AG04450 (cell line): ENCODE data around the gene PIK3R5. TPM values are rescaled to one million over a fixed set of nuclear protein-coding genes. Genes with fewer than 3 reads are reported as not detected.

Experiments used
- CTCF ChIA-PET: fragments of 300-600, 350-600 bp; formaldehyde crosslinking; extraction: SDS; loops from one replicate; lab custom pipeline; 2022; ENCODE audit warnings: antibody characterized with exemption, inconsistent platforms; lab: Charles Lee
- POLR2A ChIA-PET: fragments of 350-600 bp; formaldehyde crosslinking; extraction: SDS; loops from one replicate; lab custom pipeline; 2021; ENCODE audit warnings: antibody characterized with exemption, inconsistent platforms; lab: Yijun Ruan, JAX
- DNase-seq: peaks from one replicate; pipeline ENCODE4 v3.0.0-alpha.2; 2011; ENCODE audit warnings: low read depth, low spot score
- H3K27ac ChIP-seq: one replicate; pipeline ENCODE4 v1.5.1; 2012; ENCODE audit warnings: low read depth, low read length, control low read depth
- H3K27me3 ChIP-seq: one replicate; pipeline ENCODE4 v1.6.0; 2012; ENCODE audit warnings: low read length; ENCODE audit not compliant: control insufficient read depth, insufficient read depth
- H3K4me3 ChIP-seq: 2 replicates; pipeline ENCODE4 v1.5.1; 2011; ENCODE audit warnings: mild to moderate bottlenecking, low read depth, low read length, control low read depth
- H3K9me3 ChIP-seq: 2 replicates; pipeline ENCODE4 v1.5.1; 2012; ENCODE audit warnings: low read length; ENCODE audit not compliant: control insufficient read depth, insufficient read depth
- polyA plus RNA-seq: library from polyadenylated mRNA; depleted of rRNA; stranded (reverse); fragments of >200 nt; gene quantifications from 2 replicates; pipeline ENCODE4 v1.2.3, GENCODE V29; 2011
- TF ChIP-seq, protein P1 (sequence below): IDR thresholded peaks from 2 replicates; pipeline ENCODE4 v1.5.1; 2011; ENCODE audit warnings: low read depth, low read length, control low read depth, inconsistent platforms

The PIK3R5 gene
- polyA plus RNA-seq, 1 experiment, result not detected

DNA sequence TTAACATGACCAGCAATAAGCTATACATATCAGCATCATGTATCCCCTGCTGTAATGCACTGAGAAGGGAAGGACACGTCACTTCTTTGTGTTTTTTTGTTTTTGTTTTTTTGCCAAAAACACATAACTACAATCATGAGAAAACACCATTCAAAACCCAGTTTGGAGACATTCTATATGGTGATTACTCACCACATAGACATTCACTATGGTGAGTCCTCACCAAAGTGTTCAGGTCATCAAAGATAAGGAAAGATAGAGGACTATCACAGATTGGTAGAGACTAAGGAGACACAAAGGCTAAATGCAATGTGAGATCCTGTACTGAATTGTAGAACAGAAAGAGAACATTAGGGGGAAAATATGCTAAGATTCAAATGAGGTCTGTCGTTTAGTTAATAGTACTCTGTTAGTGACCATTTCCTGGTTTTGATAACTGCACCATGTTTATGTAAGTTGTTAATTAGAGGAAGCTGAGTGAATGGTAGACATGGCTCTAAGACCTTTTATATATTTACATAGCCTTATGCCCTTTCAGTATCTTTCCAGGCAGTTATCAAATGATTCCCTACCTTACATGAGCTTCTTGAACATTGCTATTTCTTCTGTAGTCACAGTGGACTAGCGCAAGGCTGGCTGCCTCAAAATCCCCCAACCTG is 46.6 kb downstream of the PIK3R5 start:
- CTCF ChIA-PET, result interaction anchor here (1.0 kb wide), 1 partner anchor 25 kb away, joined by 3 read pairs; no protein-coding TSS in a partner anchor
- DNase-seq, result no peak
- peaks cover 9% of the 10 kb centered on the region; the same call in 1 of the 2 replicates for H3K9me3 ChIP-seq
- H3K27me3 ChIP-seq, result no peaks in the 10 kb centered on the region
- H3K4me3 ChIP-seq, result no peak overlapping the region
- POLR2A ChIA-PET, result no interaction called here
- TF ChIP-seq, protein P1, sequence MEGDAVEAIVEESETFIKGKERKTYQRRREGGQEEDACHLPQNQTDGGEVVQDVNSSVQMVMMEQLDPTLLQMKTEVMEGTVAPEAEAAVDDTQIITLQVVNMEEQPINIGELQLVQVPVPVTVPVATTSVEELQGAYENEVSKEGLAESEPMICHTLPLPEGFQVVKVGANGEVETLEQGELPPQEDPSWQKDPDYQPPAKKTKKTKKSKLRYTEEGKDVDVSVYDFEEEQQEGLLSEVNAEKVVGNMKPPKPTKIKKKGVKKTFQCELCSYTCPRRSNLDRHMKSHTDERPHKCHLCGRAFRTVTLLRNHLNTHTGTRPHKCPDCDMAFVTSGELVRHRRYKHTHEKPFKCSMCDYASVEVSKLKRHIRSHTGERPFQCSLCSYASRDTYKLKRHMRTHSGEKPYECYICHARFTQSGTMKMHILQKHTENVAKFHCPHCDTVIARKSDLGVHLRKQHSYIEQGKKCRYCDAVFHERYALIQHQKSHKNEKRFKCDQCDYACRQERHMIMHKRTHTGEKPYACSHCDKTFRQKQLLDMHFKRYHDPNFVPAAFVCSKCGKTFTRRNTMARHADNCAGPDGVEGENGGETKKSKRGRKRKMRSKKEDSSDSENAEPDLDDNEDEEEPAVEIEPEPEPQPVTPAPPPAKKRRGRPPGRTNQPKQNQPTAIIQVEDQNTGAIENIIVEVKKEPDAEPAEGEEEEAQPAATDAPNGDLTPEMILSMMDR, result no peak
- no peak overlapping the region for H3K27ac ChIP-seq

DNA sequence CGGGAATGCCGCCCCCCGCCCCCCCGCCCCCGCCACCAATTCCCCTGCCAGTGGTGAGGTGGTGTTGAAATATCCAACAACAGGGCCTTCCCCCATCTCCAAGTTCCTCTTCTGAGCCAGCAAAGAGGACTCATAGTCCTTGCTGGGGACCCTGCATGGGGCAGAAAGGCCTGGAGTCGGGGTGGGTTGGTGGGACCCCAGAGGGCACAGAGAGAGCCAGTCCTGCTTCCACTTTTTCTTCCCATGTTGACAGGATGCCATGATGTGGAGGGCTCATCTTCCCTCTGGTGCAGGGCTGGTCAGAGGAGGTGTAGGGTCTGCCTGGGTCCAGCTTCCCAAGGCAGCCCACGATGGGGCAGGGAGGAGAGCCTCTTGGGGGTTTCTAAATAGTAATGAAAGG is 49.0 kb downstream of the PIK3R5 start:
- DNase-seq, result no peak
- ChIA-PET CTCF (no interaction called here), POLR2A (no interaction called here)
- H3K27me3 ChIP-seq, result no peaks in the 10 kb centered on the region
- H3K9me3 ChIP-seq, result peaks cover 9% of the 10 kb centered on the region; the same call in 1 of the 2 replicates
- H3K4me3 ChIP-seq, result no peak overlapping the region
- TF ChIP-seq, protein P1, result no peak
- no peak overlapping the region for H3K27ac ChIP-seq

- POLR2A ChIA-PET, result no interaction called here
Measured at GRCh38 chr17:8914554-8914953, 51.0 kb downstream of the PIK3R5 start.

GRCh38 chr17:8913879-8914278 is 51.6 kb downstream of the PIK3R5 start:
- CTCF ChIA-PET, result interaction anchor here (1.5 kb wide), 1 partner anchor 19 kb away, joined by 3 read pairs; no protein-coding TSS in a partner anchor
- POLR2A ChIA-PET, result no interaction called here

More at GRCh38 chr17:8914554-8914953, 51.0 kb downstream of the PIK3R5 start:
- CTCF ChIA-PET, result interaction anchor here (1.5 kb wide), 1 partner anchor 20 kb away, joined by 3 read pairs; no protein-coding TSS in a partner anchor
- TF ChIP-seq, protein P1, result no peak
- DNase-seq, result no peak
- Histone ChIP-seq H3K4me3 (no peak overlapping the region), H3K27ac (no peak overlapping the region), H3K27me3 (no peaks in the 10 kb centered on the region), H3K9me3 (peaks cover 9% of the 10 kb centered on the region; the same call in 1 of the 2 replicates)

DNA sequence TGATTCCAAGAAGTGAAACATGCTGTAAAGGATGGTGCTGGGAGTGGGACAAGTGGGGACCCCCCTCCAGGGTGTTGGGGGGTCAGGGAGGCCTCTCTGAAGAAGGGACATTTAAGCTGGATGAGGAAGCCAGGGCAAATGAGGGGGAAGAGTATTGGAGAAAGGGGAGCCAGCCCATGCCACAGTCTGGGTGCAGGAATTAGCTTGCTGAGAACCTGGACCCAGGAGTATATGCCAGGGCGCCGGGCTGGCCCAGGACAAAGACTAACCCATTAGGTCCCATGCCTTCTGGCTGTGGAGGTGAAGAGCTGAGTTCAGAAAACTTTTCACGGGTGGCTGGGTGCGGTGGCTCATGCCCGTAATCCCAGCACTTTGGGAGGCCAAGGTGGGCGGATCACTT is 52.4 kb downstream of the PIK3R5 start:
- no peak for DNase-seq
- TF ChIP-seq, protein P1, result no peak
- POLR2A ChIA-PET, result no interaction called here
- no peak overlapping the region for H3K27ac ChIP-seq
- CTCF ChIA-PET, result no interaction called here
- peaks cover 9% of the 10 kb centered on the region; the same call in 1 of the 2 replicates for H3K9me3 ChIP-seq
- no peak overlapping the region for H3K4me3 ChIP-seq
- H3K27me3 ChIP-seq, result no peaks in the 10 kb centered on the region

More at GRCh38 chr17:8913879-8914278, 51.6 kb downstream of the PIK3R5 start:
- Histone ChIP-seq H3K27ac (no peak overlapping the region), H3K9me3 (peaks cover 9% of the 10 kb centered on the region; the same call in 1 of the 2 replicates), H3K27me3 (no peaks in the 10 kb centered on the region), H3K4me3 (no peak overlapping the region)
- TF ChIP-seq, protein P1, result no peak
- DNase-seq, result no peak
